GM12878 (cell line): Measurements from ENCODE around the gene ANKRD53. TPM values are rescaled to one million over a fixed set of nuclear protein-coding genes. Genes with fewer than 3 reads are reported as not detected.

ENCODE experiments used
- ATAC-seq: fragments of 200-7000 bp; cut with Tn5 transposase; 3 replicates; pipeline ENCODE4 v1.9.1; 2020; ENCODE audit warnings: mild to moderate bottlenecking, moderate library complexity
- BruUV-seq: library from RNA; stranded (reverse); fragments of 400-500 nt; replicated peaks from 2 replicates; lab custom pipeline; 2021; lab: Mats Ljungman, UMichigan
- CTCF ChIA-PET: fragments of 300-600 bp; sonication (Branson Sonifier 250); formaldehyde crosslinking; extraction: SDS; loops from one replicate; lab custom pipeline; 2021; ENCODE audit warnings: inconsistent platforms; lab: Yijun Ruan, JAX
- POLR2A ChIA-PET: fragments of 350-600 bp; formaldehyde crosslinking; extraction: SDS; loops from one replicate; lab custom pipeline; 2021; ENCODE audit warnings: inconsistent platforms; lab: Charles Lee
- RAD21 ChIA-PET: fragments of 300-600 bp; sonication (Branson Sonifier 250); formaldehyde crosslinking; loops from one replicate; lab custom pipeline; 2023; ENCODE audit warnings: antibody characterized with exemption; ENCODE audit not compliant: unreplicated experiment; lab: Charles Lee
- SMC1A ChIA-PET: fragments of 300-600 bp; sonication (Branson Sonifier 250); formaldehyde crosslinking; loops from one replicate; lab custom pipeline; 2023; ENCODE audit not compliant: unreplicated experiment, uncharacterized antibody; lab: Charles Lee
- DNase-seq: peaks from one replicate; pipeline ENCODE4 v3.0.0-alpha.2; 2011; ENCODE audit warnings: low read depth, low spot score
- FAIRE-seq: peaks from 3 replicates; lab custom pipeline; 2011; peaks lifted over from hg19 to GRCh38; lab: Jason Lieb, UNC
- H2AFZ ChIP-seq: 2 replicates; pipeline ENCODE4 v1.6.0; 2011; ENCODE audit warnings: low read depth, low read length, control low read depth; ENCODE audit not compliant: control insufficient read depth
- H3K27ac ChIP-seq: 2 replicates; pipeline ENCODE4 v1.5.1; 2011; ENCODE audit warnings: control low read depth; ENCODE audit not compliant: control insufficient read depth, insufficient read depth
- H3K27me3 ChIP-seq, 2 experiments: replicated peaks in 1 of 2; 2 replicates each; pipeline versions ENCODE4 v1.6.0 to v1.6.1; 2011; ENCODE audit warnings: low read length in 1 of 2; ENCODE audit not compliant: control insufficient read depth in 2 of 2, insufficient read depth in 2 of 2
- H3K36me3 ChIP-seq, 2 experiments: 2 replicates each; pipeline ENCODE4 v1.5.1; 2011; ENCODE audit warnings: low read length in 1 of 2; ENCODE audit not compliant: control insufficient read depth in 2 of 2, insufficient read depth in 2 of 2
- H3K4me1 ChIP-seq: 2 replicates; pipeline ENCODE4 v1.6.1; 2011; ENCODE audit warnings: mild to moderate bottlenecking, low read length, moderate library complexity, mixed read lengths; ENCODE audit not compliant: control insufficient read depth, insufficient read depth
- H3K4me2 ChIP-seq: 2 replicates; pipeline ENCODE4 v1.6.0; 2011; ENCODE audit warnings: control low read depth; ENCODE audit not compliant: control insufficient read depth, insufficient read depth
- H3K4me3 ChIP-seq: fragments of 200-600 bp; sonication (generic); 2 replicates; pipeline ENCODE4 v1.5.1; 2016
- H3K79me2 ChIP-seq: 2 replicates; pipeline ENCODE4 v1.6.0; 2011; ENCODE audit warnings: low read length; ENCODE audit not compliant: control insufficient read depth, insufficient read depth
- H3K9ac ChIP-seq: 2 replicates; pipeline ENCODE4 v1.8.0; 2011; ENCODE audit warnings: low read length, control low read depth, mixed read lengths; ENCODE audit not compliant: control insufficient read depth, insufficient read depth
- H3K9me3 ChIP-seq: replicated peaks from 3 replicates; pipeline ENCODE4 v1.5.1; 2011; ENCODE audit warnings: mild to moderate bottlenecking, low read length; ENCODE audit not compliant: control insufficient read depth, insufficient read depth
- H4K20me1 ChIP-seq: 2 replicates; pipeline ENCODE4 v1.6.0; 2011; ENCODE audit not compliant: control insufficient read depth, insufficient read depth
- BHLHE40 ChIP-seq, 2 experiments: fragments of 450-650 bp in 1 of 2; IDR thresholded peaks; 2 replicates each; pipeline ENCODE4 v1.6.1; 2011 to 2017; ENCODE audit warnings: low read depth in 2 of 2, borderline replicate concordance in 1 of 2, improper control_type of control experiment in 1 of 2, low read length in 1 of 2, mild to moderate bottlenecking in 1 of 2
- CEBPB ChIP-seq, 2 experiments: fragments of 150-350 bp in 1 of 2; IDR thresholded peaks; 2 replicates each; pipeline ENCODE4 v1.6.1; 2012 to 2014; ENCODE audit warnings: low read depth in 2 of 2, low read length in 2 of 2, borderline replicate concordance in 1 of 2, inconsistent platforms in 1 of 2
- GABPA ChIP-seq: IDR thresholded peaks from 2 replicates; pipeline ENCODE4 v1.6.1; 2014; ENCODE audit warnings: antibody characterized with exemption, low read depth, mild to moderate bottlenecking, inconsistent platforms
- IKZF1 ChIP-seq: fragments of 450-650 bp; conservative IDR thresholded peaks from 2 replicates; pipeline ENCODE4 v1.6.1; 2017; ENCODE audit warnings: antibody characterized with exemption, mild to moderate bottlenecking
- IKZF2 ChIP-seq, 2 experiments: fragments of 450-650 bp; IDR thresholded peaks; 2 replicates each; pipeline ENCODE4 v1.6.1; 2017; ENCODE audit warnings: mild to moderate bottlenecking in 2 of 2, moderate library complexity in 2 of 2
- IRF4 ChIP-seq: IDR thresholded peaks from 2 replicates; pipeline ENCODE4 v1.6.1; 2011; ENCODE audit warnings: low read depth, low read length
- SPI1 ChIP-seq: IDR thresholded peaks from 2 replicates; pipeline ENCODE4 v1.6.1; 2011; ENCODE audit warnings: low read depth, mild to moderate bottlenecking, low read length, moderate library complexity, borderline replicate concordance; ENCODE audit not compliant: insufficient read depth
- WRNIP1 ChIP-seq: IDR thresholded peaks from 2 replicates; pipeline ENCODE4 v1.6.1; 2011; ENCODE audit warnings: low read depth, low read length, improper control_type of control experiment, borderline replicate concordance
- ZBTB4 ChIP-seq: fragments of 450-650 bp; formaldehyde crosslinking; IDR thresholded peaks from 2 replicates; pipeline ENCODE4 v1.4.0; 2022; ENCODE audit warnings: mild to moderate bottlenecking, moderate library complexity
- WGBS: methylation state at CpG from one replicate; pipeline ENCODE4 v1.1.6; 2016; ENCODE audit warnings: low lambda C conversion rate; ENCODE audit not compliant: insufficient replicate concordance, insufficient coverage; ENCODE audit errors: missing lambda C conversion rate; 5-methylcytosine and 5-hydroxymethylcytosine counted together
- in situ Hi-C: fragments of 300-500 bp; cut with MboI; formaldehyde crosslinking; loops from 9 replicates; pipeline ENCODE4 v1.14.3; 2018; ENCODE audit warnings: mixed read lengths
- intact Hi-C: fragments of 100-400 bp; cut with micrococcal nuclease; formaldehyde crosslinking; loops from one replicate; pipeline ENCODE4 v1.14.2; 2022; ENCODE audit not compliant: unreplicated experiment
- polyA plus RNA-seq, 11 experiments: library from polyadenylated mRNA; depleted of rRNA in 4 of 11; unstranded in 6 of 11; stranded (reverse) in 5 of 11; fragments of >200 nt; fragmentation: Nextera tagmentation in 4 of 11; fragmentation: Illumina TruSeq in 1 of 11; extraction: Ambion mirVana in 4 of 11; extraction: Trizol in 1 of 11; gene quantifications; 1 replicate in 1 of 11; 2 replicates in 10 of 11; pipeline versions ENCODE4 v1.2.1 to v1.2.3, GENCODE V29; 2011 to 2016; ENCODE audit warnings: inconsistent platforms in 2 of 11, missing spikeins in 2 of 11, low read depth in 1 of 11
- total RNA-seq, 4 experiments: library from RNA; depleted of rRNA in 3 of 4; stranded (reverse); fragments of >200 nt in 3 of 4; fragmentation: Illumina TruSeq in 1 of 4; extraction: Trizol in 1 of 4; gene quantifications; 2 replicates each; pipeline versions ENCODE4 v1.2.1 to v1.2.3, GENCODE V29; 2013 to 2021
- TF ChIP-seq, protein P1 (sequence below): fragments of 450-650 bp; IDR thresholded peaks from 2 replicates; pipeline ENCODE4 v1.6.1; 2016; ENCODE audit warnings: mild to moderate bottlenecking

ANKRD53 gene
- total and polyA plus RNA-seq, 10 of the 15 experiments (the other 5 are each of a cell fraction or from before 2014, with no cell fraction given) = 0.04 TPM; not detected in 8

- Histone ChIP-seq H3K4me2 (no peak overlapping the region), H2AFZ (no peak overlapping the region), H3K9ac (no peak overlapping the region), H4K20me1 (no peaks in the 10 kb centered on the region), H3K9me3 (no peaks in the 10 kb centered on the region), H3K4me3 (no peak overlapping the region), H3K4me1 (no peaks in the 10 kb centered on the region), H3K79me2 (no peaks in the 10 kb centered on the region), H3K27me3 (peaks cover 0 to 3% of the 10 kb centered on the region in 2 experiments; a peak in 1 of 4 replicates), H3K27ac (no peak overlapping the region), H3K36me3 (no peaks in the 10 kb centered on the region)
- CTCF ChIA-PET = interaction anchor here (1.1 to 6.7 kb wide), 6 partner anchors 11 to 91 kb away, joined by 3 to 72 read pairs (median 4); partner anchors contain the start of gene ANKRD53
- intact Hi-C loops (no loop called here), in situ Hi-C loops (no loop called here)
- RAD21 ChIA-PET = no interaction called here
- DNase-seq (no peak), ATAC-seq (no peak), FAIRE-seq (no peak)
- no peak for TF ChIP-seq GABPA
- POLR2A ChIA-PET = no interaction called here
- no TSS peak for BruUV-seq
- SMC1A ChIA-PET = no interaction called here
- 51% methylated on average over 14 of the region's 14 CpGs for WGBS
These were observed 17.4 kb upstream of the ANKRD53 start for GRCh38 chr2:70960833-70961647.

DNA sequence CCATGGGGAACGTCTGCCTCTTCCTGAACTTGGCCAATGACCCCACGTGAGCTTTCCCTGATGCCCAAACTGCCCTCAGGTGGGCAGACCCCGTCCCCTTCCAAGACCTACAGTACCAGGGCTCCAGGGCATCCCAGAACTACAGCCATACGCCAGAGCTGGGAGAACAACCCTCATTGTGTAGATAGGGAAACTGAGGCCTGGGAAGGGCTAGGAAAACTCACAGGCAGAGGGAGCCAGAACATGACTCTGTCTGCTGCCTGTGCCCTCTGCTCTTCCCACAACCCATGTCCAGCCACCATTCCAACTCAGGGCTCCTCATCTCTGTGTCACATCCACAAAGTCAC is 16.8 kb upstream of the ANKRD53 start:
- no peak overlapping the region for H3K4me2 ChIP-seq
- intact Hi-C loops = no loop called here
- BruUV-seq = no TSS peak
- no peak overlapping the region for H3K4me3 ChIP-seq
- TF ChIP-seq SPI1 (no peak), IKZF1 (no peak), IKZF2 (IDR thresholded peaks at IDR 0.05) (no peak), BHLHE40 (IDR thresholded peaks at IDR 0.05; ENCODE audit: borderline replicate concordance in 1 of 2, low read depth in 2 of 2, low read length in 1 of 2) (no peak), WRNIP1 (no peak), ZBTB4 (no peak), IRF4 (no peak), CEBPB (IDR thresholded peaks at IDR 0.05; ENCODE audit: borderline replicate concordance in 1 of 2, low read depth in 2 of 2, low read length in 2 of 2) (no peak)
- TF ChIP-seq, protein P1, sequence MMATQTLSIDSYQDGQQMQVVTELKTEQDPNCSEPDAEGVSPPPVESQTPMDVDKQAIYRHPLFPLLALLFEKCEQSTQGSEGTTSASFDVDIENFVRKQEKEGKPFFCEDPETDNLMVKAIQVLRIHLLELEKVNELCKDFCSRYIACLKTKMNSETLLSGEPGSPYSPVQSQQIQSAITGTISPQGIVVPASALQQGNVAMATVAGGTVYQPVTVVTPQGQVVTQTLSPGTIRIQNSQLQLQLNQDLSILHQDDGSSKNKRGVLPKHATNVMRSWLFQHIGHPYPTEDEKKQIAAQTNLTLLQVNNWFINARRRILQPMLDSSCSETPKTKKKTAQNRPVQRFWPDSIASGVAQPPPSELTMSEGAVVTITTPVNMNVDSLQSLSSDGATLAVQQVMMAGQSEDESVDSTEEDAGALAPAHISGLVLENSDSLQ = no peak
- no peak for ATAC-seq
- no peak overlapping the region for H3K27ac ChIP-seq
- in situ Hi-C loops = no loop called here
- RAD21 ChIA-PET = no interaction called here
- DNase-seq = no peak
- 3% methylated on average over 4 of the region's 4 CpGs for WGBS
- H2AFZ ChIP-seq = no peak overlapping the region
- no peaks in the 10 kb centered on the region for H3K4me1 ChIP-seq
- no peak for FAIRE-seq
- no peaks in the 10 kb centered on the region for H3K79me2 ChIP-seq
- no peaks in the 10 kb centered on the region for H4K20me1 ChIP-seq
- CTCF ChIA-PET = interaction anchor here (1.1 to 6.7 kb wide), 3 partner anchors 13 to 40 kb away, joined by 3 to 72 read pairs (median 4); partner anchors contain the start of gene ANKRD53
- no peak overlapping the region for H3K9ac ChIP-seq
- SMC1A ChIA-PET = no interaction called here
- peaks cover 0 to 3% of the 10 kb centered on the region in 2 experiments; a peak in 1 of 4 replicates for H3K27me3 ChIP-seq
- no peaks in the 10 kb centered on the region for H3K9me3 ChIP-seq
- POLR2A ChIA-PET = no interaction called here
- no peaks in the 10 kb centered on the region for H3K36me3 ChIP-seq
